Pancreas (tissue), 10 donors: ENCODE results near the gene ELF4. TPM values are rescaled to one million over a fixed set of nuclear protein-coding genes. Genes with fewer than 3 reads are reported as not detected.

Experiments
- ATAC-seq, 4 donors: fragments of 200-7000 bp; cut with Tn5 transposase; one replicate each; pipeline versions ENCODE4 v1.8.0 to v1.9.1; 2020; ENCODE audit warnings: mild to moderate bottlenecking in 4 of 4, moderate library complexity in 4 of 4
- DNase-seq, 6 donors: peaks; one replicate each; pipeline ENCODE4 v3.0.0-alpha.2; 2020
- FAIRE-seq: peaks from 2 replicates; lab custom pipeline; 2012; peaks lifted over from hg19 to GRCh38; lab: Jason Lieb, UNC
- H3K27ac ChIP-seq, 4 donors: fragments of 200-600 bp; sonication (generic); 1 replicate in 3 of 4; 2 replicates in 1 of 4; pipeline versions ENCODE4 v1.5.0 to v1.8.0; 2020
- H3K27me3 ChIP-seq, 4 donors: fragments of 200-600 bp; one replicate each; pipeline ENCODE4 v1.8.0; 2021
- H3K36me3 ChIP-seq, 3 donors: fragments of 200-600 bp; sonication (generic) in 1 of 3; one replicate each; pipeline versions ENCODE4 v1.5.0 to v1.8.0; 2020 to 2021
- H3K4me1 ChIP-seq, 3 donors: fragments of 200-600 bp; one replicate each; pipeline ENCODE4 v1.8.0; 2021
- H3K4me3 ChIP-seq, 4 donors: fragments of 200-600 bp; sonication (generic) in 2 of 4; one replicate each; pipeline versions ENCODE4 v1.5.0 to v1.8.0; 2020 to 2021
- H3K9me3 ChIP-seq, 4 donors: fragments of 200-600 bp; one replicate each; pipeline ENCODE4 v1.8.0; 2021
- WGBS, 2 donors: extraction: QIAGEN DNeasy Blood & Tissue Kit; methylation state at CpG; one replicate each; pipeline ENCODE4 v1.1.7; 2013; 5-methylcytosine and 5-hydroxymethylcytosine counted together
- intact Hi-C, 3 donors: fragments of 100-400 bp; cut with DNase I; formaldehyde crosslinking; loops; one replicate each; pipeline versions ENCODE4 v1.11.1 to v1.14.2; 2022
- polyA plus RNA-seq, 2 donors: library from polyadenylated mRNA; stranded (reverse); fragments of 200-250 nt; gene quantifications; one replicate each; pipeline ENCODE4 v1.2.3, GENCODE V29; 2013
- total RNA-seq, 6 donors: library from RNA; stranded (reverse); fragmentation: NEBNext Ultra II Directional in 4 of 6; extraction: Animal tissue kit (Norgen Biotek cat#: 25700) in 4 of 6; gene quantifications; one replicate each; pipeline versions ENCODE4 v1.2.1 to v1.2.4, GENCODE V29; 2021 to 2023
- TF ChIP-seq, protein P1 (sequence below), 4 donors: fragments of 200-600 bp; sonication (generic) in 3 of 4; IDR thresholded peaks; one replicate each; pipeline versions ENCODE4 v1.5.0 to v1.8.0; 2021; ENCODE audit warnings: antibody characterized with exemption in 4 of 4
- donor health status: healthy with polysubstance abuse.
- donor health status: DM: no; HTN: no; CAD: no; lungs with moderate emphysema.
- donor health status: DM: no; HTN: no; CAD: no.
- donor health status: control.
- donor health status: control.
- donor health status: Bipolar disorder and iron deficiency.
- donor health status: DM: yes; HTN: yes; CAD: no.
- donor health status: DM: no; HTN: no; CAD: no.
- donor health status: DM: no; HTN: no; CAD: no.
- donor health status: DM: yes; HTN: yes; CAD: no.

The ELF4 gene
- total and polyA plus RNA-seq, 8 donors = 1.1 to 4.6 (median 2.0) TPM

DNA sequence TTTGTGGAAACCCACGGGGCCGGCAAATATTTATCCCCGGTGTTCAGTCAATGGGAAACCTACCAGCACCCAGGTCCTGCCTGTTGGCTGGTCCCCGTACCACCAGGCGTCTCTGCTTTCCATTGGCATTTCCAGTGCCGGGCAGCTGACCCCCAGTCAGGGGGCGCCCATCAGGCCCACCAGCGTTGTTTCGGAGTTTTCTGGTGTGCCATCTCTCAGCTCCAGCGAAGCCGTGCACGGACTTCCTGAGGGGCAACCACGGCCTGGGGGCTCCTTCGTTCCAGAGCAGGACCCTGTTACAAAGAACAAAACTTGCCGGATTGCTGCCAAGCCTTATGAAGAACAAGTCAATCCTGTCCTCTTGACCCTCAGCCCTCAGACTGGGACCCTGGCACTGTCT is 95.1 kb downstream of the ELF4 start:
- Histone ChIP-seq H3K27ac (no peak overlapping the region), H3K9me3 (no peaks in the 10 kb centered on the region), H3K27me3 (no peaks in the 10 kb centered on the region), H3K4me1 (no peaks in the 10 kb centered on the region), H3K36me3 (no peaks in the 10 kb centered on the region), H3K4me3 (no peak overlapping the region)
- TF ChIP-seq, protein P1, sequence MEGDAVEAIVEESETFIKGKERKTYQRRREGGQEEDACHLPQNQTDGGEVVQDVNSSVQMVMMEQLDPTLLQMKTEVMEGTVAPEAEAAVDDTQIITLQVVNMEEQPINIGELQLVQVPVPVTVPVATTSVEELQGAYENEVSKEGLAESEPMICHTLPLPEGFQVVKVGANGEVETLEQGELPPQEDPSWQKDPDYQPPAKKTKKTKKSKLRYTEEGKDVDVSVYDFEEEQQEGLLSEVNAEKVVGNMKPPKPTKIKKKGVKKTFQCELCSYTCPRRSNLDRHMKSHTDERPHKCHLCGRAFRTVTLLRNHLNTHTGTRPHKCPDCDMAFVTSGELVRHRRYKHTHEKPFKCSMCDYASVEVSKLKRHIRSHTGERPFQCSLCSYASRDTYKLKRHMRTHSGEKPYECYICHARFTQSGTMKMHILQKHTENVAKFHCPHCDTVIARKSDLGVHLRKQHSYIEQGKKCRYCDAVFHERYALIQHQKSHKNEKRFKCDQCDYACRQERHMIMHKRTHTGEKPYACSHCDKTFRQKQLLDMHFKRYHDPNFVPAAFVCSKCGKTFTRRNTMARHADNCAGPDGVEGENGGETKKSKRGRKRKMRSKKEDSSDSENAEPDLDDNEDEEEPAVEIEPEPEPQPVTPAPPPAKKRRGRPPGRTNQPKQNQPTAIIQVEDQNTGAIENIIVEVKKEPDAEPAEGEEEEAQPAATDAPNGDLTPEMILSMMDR (IDR thresholded peaks at IDR 0.05) = no peak
- intact Hi-C loops = no loop called here
- DNase-seq (no peak), FAIRE-seq (no peak), ATAC-seq (no peak)
- 85 to 93% methylated on average over 15 of the region's 15 CpGs for WGBS, 2 donors

Other genes with a start within 250 kb of the ELF4 start
- gene UTP14A, start 204.3 kb downstream of the ELF4 start, total RNA-seq = 10 to 100 TPM in 5 of 6 donors, 1 to 10 TPM in 1; 9.4 to 18.3 (median 12.1) TPM
- 1 to 10 TPM; 9.0 to 9.8 TPM for gene UTP14A, start 204.3 kb downstream of the ELF4 start, polyA plus RNA-seq
- 10 to 100 TPM in 1 of 6 donors, 1 to 10 TPM in 5; 3.5 to 11.1 (median 6.0) TPM for gene BCORL1, start 127.9 kb downstream of the ELF4 start, total RNA-seq
- gene BCORL1, start 127.9 kb downstream of the ELF4 start, polyA plus RNA-seq = 1 to 10 TPM; 1.7 to 3.7 TPM
- 10 to 100 TPM; 12.1 to 19.7 (median 15.3) TPM for gene AIFM1, start 55.3 kb upstream of the ELF4 start, total RNA-seq
- 10 to 100 TPM; 12.5 to 19.6 TPM for gene AIFM1, start 55.3 kb upstream of the ELF4 start, polyA plus RNA-seq
- under 1 TPM in 1 of 6 donors, not detected in 5; 0.17 TPM for gene RAB33A, start 61.5 kb upstream of the ELF4 start, total RNA-seq
- gene RAB33A, start 61.5 kb upstream of the ELF4 start, polyA plus RNA-seq = under 1 TPM; 0.23 to 0.38 TPM
- gene ZNF280C, start 158.4 kb upstream of the ELF4 start, total RNA-seq = 1 to 10 TPM; 1.1 to 2.5 (median 1.6) TPM
- 1 to 10 TPM in 1 of 2 donors, under 1 TPM in 1; 0.61 to 1.1 TPM for gene ZNF280C, start 158.4 kb upstream of the ELF4 start, polyA plus RNA-seq
- gene SLC25A14, start 229.4 kb upstream of the ELF4 start, total RNA-seq = 10 to 100 TPM in 1 of 6 donors, 1 to 10 TPM in 5; 4.5 to 11.3 (median 6.6) TPM
- 10 to 100 TPM; 15.1 to 37.1 TPM for gene SLC25A14, start 229.4 kb upstream of the ELF4 start, polyA plus RNA-seq